ENCODE results near the gene YTHDC1.

Gene YTHDC1

GRCh38 chr4:68358988-68359387 is 9.1 kb upstream of the YTHDC1 start:
- DNase-seq (ENCODE audit: low spot score): no peak

DNA sequence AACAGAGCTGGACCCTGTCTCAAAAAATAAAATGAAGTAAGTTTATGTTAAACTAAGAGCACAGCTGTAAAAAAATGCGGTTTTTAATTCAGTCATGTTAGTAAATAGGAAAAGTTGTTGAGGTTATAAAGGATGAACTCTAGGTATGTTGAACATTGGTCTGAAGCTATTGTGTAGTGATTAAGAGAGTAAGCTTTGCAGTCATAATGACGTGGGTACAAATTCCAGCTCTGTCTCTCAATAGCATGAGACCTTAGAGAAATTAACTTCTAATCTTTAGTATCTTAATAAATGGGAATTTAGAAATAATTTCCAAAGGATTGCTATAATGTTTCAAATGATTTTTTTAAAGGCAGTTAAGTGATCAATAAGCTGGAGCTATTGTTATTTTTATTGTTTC is 2.9 kb upstream of the YTHDC1 start:
- DNase-seq (ENCODE audit: low spot score): no peak

DNA sequence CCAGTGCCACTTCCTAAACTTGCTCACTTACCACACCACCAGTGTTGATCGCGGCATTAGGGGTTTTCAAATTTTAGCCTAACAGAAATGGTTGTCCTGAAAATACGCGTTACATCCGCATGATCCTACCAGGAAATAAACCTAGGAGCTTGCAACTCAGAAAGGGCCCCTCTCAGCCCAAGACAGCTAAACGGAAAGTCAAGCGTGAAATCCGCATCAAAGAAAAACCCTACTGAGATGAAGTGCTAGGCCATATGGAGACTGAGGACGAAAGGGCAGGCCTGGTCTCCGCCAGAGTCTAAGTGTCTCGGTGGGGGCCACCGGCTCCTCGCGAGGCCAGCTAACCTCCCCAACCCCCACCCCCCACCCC is 626 bp downstream of the YTHDC1 start:
- peak; percentile 29 for DNase-seq (ENCODE audit: low spot score)

DNA sequence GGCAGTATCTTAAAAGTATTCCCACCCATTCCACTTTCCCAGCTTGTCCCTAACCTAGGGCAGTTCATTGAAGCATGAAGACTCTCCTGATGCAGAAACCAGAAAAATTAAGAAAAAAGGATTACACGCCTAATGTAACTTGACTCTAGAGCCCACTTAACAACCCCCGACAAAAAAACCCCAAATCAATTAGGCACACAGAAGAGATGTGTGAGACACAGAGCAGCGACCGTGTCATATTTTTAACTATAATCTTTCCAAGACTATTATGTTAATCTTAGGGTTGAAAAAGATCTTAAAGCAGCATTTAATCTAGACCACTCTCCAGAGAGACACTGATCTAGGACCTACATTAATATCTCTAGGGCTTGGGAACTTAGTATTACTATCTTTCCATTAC is 1.3 kb downstream of the YTHDC1 start:
- DNase-seq (ENCODE audit: low spot score): no peak

DNA sequence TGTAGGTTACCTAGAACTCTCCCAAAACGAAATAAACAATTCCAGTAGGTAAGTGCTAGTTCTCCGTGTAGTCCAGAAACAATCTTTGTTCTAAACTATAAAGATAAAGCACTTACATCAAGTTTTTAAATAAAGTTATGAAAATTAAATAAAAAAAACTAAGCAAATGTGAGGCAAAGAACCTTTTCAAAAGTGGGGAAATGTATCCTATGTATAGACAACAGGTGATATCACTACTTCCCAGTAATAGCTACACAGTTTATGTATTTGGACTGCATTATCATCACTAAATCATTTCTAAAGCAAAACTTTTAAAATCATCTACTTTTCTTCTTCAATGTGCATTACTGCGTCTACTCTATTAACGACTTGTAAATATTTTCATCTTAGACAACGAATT is 2.0 kb downstream of the YTHDC1 start:
- no peak for DNase-seq (ENCODE audit: low spot score)

- DNase-seq (ENCODE audit: low spot score): no peak
Observed at GRCh38 chr4:68346461-68346860, 3.4 kb downstream of the YTHDC1 start.

GRCh38 chr4:68344785-68345184 is 5.1 kb downstream of the YTHDC1 start:
- no peak for DNase-seq (ENCODE audit: low spot score)

DNA sequence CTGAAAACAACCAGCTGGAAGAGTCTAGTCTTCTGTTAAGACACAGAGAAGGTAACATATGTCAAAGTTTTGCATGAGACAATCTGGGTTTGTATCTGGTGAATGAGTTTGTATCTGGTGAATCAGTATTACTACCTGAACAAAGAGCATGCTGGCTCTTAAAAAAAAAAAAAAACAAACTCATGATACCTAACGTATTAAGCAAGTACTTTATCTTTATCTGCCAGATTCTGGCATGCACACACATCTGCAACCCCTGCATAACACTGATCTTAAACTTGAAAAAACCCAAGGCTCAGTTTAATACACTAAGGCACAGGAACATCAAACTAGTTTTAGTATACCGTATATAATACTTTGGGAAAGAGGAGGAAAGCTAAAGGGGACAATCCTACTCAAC is 5.8 kb downstream of the YTHDC1 start:
- DNase-seq (ENCODE audit: low spot score): no peak

DNA sequence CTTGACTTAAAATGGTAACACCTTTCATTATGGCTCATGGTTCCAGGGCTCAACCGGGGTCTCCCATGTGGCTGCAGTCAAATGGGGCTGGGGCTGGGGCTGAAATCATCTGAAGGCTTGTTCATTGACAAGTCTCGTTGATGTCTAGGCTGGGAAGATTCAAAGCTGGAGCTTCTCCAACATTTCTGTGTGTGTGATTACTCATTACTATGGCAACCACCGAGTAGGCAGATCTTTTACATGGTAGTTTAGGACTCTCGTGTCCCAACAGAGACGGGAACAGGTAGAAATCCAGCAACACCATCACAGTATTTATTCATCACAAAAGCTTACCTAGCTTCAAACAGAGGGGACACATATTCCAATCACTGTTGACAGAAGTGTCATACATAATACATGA is 7.8 kb downstream of the YTHDC1 start:
- peak; percentile 65 for DNase-seq (ENCODE audit: low spot score)

- no peak for DNase-seq (ENCODE audit: low spot score)
Observed at GRCh38 chr4:68338625-68339024, 11.3 kb downstream of the YTHDC1 start.

DNA sequence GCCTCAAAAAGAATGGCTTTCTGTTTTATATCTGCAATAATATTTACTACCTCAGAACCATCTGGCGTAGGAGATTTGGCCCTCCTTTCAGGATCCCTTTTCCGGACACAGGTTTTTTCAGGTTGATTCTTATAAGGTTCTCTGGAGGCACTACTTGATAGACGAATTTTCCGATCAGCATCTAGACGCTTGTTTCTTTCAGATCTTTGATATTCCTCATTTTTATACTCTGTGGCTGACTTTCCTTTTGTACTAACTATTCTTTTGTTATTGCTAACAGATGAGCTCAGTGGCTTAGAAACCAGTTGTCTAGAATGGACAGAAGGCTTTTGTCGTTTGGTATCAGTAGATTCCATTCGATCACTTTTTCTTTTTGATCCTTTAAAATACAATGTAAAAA is 12.4 kb downstream of the YTHDC1 start:
- no peak for DNase-seq (ENCODE audit: low spot score)

DNA sequence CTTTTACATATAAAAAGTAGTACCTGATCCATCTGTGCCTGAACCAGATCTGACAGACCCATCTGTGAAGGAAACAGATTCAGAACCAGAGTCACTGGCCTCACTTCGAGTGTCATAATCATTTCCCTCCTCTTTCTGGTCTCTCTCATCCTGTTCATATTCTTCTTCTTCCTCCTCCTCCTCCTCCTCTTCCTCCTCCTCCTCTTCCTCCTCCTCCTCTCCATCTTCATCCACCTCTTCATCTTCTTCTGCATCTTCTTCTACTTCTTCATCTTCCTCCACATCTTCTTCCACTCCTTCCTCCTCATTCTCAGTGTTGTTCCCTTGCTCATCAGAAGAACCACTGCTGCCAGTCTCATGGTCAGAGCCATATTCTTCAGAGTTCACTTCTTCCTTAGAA is 12.9 kb downstream of the YTHDC1 start:
- no peak for DNase-seq (ENCODE audit: low spot score)

DNA sequence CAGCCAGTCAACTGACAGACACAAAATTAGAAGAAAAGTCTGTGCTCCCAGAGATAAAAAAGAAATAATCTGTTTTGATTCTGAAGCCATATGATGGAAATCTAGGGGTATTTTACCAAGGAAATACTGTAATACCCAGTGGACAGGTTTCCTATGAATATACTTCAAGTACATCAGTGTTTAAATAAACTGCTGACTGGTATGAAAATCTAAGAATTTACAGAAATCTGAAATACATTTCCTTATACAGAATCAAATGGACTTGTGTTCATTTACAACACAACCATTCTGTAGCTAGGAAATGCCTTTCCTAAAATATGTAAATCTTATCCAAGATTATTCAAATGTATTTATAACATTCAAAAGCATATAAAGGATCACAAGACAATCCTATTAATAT is 13.4 kb downstream of the YTHDC1 start:
- no peak for DNase-seq (ENCODE audit: low spot score)

GRCh38 chr4:68326141-68326540 is 23.7 kb downstream of the YTHDC1 start:
- DNase-seq (ENCODE audit: low spot score): no peak

DNA sequence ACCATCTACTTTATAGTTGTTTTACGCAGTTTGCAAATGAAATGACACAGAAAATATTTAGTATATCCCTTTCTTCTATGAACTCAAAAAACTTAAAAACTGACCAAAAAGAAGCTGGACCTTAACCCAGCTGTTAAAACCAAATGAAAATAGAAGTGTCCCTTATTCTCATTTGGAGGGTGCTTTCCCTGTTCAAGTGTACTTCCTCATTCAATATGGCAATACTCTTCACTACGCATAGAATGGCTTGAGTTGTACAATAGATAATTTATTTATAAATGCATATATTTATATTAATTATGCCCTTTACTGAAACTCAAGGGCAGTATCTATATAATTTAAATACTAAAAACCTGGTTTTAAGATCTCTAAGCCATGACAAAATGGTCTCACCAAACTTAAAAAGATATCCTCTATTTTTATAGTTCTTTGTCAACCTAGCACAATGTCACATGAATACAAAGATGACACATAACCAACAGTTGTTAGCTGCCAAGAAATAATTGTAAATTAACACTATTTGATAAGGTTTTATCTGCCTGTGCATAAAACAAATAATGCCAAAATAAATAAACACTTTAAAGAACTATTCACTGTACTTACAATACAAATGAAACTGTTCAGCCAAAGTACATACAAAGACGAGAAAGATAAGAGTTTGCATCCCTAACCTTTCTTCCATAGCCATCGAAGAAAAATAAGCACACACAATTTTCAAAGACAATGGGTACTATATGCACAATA is 25.2 kb downstream of the YTHDC1 start:
- no peak for DNase-seq (ENCODE audit: low spot score)

GRCh38 chr4:68319040-68319439 is 30.9 kb downstream of the YTHDC1 start:
- no peak for DNase-seq (ENCODE audit: low spot score)

- no peak for DNase-seq (ENCODE audit: low spot score)
Observed at GRCh38 chr4:68316193-68316969, 33.5 kb downstream of the YTHDC1 start.

DNA sequence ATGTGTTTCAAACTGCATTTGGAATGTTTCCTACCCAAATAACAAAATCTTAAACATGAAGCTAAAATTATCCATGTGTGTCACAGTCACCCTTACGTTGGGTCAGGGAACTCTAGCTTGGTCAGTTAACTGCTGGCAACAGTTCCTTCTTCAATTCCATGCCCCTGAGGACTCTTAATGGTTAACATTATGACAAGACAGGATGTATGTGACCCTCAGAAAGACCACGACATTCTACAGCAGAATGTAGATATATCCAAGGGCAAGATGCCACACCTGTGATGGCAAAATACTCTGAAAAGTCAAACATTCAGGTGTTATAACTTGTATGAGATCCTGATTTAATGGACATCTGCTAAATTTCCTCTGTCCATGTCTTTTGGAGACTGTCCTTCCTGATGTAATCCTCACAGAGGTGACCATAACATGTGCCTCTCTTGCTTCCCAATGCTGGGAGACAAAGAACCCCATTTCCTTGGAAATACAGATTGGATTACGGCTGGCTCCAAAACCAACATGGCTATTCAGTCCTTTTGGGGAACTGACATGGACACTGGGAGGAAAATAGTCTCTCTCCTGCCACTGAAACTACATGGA is 39.1 kb downstream of the YTHDC1 start:
- DNase-seq (ENCODE audit: low spot score): no peak

- DNase-seq (ENCODE audit: low spot score): no peak
Observed at GRCh38 chr4:68304731-68305130, 45.2 kb downstream of the YTHDC1 start.

DNA sequence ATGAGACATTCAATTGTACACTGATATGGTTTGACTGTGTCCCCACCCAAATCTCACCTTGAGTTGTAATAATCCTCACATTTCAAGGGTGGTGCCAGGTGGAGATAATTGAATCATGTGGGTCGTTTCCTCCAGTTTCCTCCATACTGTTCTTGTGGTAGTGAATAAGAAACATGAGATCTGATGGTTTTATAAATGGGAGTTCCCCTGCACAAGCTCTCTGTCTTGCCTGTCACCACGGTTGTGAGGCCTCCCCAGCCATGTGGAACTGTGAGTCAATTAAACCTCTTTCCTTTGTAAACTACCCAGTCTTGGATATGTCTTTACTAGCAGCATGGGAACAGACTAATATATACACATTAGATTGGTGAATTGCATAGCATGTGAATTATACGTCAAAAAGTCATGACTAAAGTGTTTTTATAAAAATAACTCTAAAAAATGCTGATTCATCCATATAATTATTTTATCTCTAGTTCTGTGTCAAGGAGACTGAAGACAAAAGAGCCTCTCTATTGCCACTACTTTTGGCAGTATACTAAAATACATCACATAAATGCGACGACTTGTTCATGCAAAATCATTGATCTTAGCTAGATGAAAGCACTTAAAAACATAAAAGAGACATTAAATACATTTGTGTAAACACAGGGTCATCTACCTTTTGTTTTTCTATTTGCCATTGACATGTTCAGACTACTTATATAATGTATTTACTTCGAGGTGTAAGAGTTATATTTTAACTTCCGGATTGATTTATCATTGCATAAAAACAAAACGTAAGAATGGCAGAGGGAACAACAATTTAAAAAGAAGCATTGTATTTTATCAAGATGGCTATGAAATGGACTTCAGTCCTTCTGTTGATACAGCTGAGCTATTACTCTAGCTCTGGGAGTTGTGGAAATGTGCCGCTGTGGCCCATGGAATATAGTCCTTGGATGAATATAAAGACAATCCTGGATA is 50.1 kb downstream of the YTHDC1 start:
- DNase-seq (ENCODE audit: low spot score): no peak

GRCh38 chr4:68297137-68297536 is 52.8 kb downstream of the YTHDC1 start:
- DNase-seq (ENCODE audit: low spot score): no peak

DNA sequence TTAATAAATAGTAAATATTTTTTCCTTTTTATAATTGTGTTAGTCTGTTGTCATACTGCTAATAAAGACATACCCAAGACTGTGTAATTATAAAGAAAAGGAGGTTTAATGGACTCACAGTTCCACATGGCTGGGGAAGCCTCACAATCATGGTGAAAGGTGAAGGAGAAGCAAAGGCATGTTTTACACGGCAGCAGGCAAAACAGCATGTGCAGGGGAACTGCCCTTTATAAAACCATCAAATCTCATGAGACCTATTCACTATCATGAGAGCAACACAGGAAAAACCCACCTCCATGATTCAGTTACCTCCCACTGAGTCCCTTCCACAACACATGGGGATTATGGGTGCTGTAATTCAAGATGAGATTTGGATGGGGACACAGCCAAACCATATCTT is 58.6 kb downstream of the YTHDC1 start:
- no peak for DNase-seq (ENCODE audit: low spot score)
